ENCODE measurements around the gene P2RY6. TPM values are rescaled to one million over a fixed set of nuclear protein-coding genes. Genes with fewer than 3 reads are reported as not detected.

The P2RY6 gene
- total and polyA plus RNA-seq, 4 experiments from 2014 or later: 0.61 to 0.87 TPM; not detected in 2

DNA sequence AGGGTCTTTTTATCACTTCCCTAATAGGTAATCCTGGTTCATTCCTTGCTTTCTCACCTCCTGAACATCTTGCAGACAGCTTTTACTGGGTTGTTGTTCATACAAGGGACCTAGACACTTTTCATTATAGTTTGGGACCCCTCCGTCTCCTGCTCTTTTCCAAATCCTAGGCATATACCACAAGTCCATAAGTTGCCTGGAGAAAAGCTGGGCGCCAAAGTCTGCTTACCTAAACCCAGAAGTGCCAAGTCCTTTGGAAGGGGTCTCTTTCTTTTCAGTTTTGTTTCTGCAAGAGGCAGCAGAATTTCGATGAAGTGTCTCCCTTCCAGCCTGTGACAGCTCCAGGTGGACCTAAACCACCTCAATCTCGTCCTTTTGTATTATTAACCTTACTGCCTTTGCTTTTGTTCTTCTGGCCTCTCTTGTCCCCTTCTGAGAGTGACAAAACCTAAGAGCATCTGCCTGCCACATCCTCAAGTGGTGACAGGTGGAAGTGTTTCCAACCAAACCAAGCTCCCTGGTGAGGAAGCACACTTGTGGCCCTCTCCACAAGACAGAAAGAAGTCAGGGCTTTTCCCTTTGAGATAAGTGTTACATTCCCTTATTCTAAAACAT is 19.5 kb upstream of the P2RY6 start:
- H3K4me3 ChIP-seq (ENCODE audit: low read length in 2 of 2): no peak overlapping the region
- Mint-ChIP-seq H3K4me3 (no peak overlapping the region), H3K27me3 (no peaks in the 10 kb centered on the region), H3K4me1 (no peaks in the 10 kb centered on the region), H3K27ac (peak overlapping the region in 1 of 7 donors; percentile 75), H3K36me3 (no peaks in the 10 kb centered on the region), H3K9me3 (no peaks in the 10 kb centered on the region)
- peak in 1 of 5 donors; percentile 3 for DNase-seq
- CTCF ChIA-PET (ENCODE audit: partially characterized antibody): interaction anchor here (1.4 kb wide), 1 partner anchor 98 kb away, joined by 3 read pairs; no protein-coding TSS in a partner anchor
- intact Hi-C loops (cut with micrococcal nuclease): no loop called here
- H3K4me1 ChIP-seq (ENCODE audit: insufficient read depth, low read length): no peaks in the 10 kb centered on the region
- no peaks in the 10 kb centered on the region for H3K36me3 ChIP-seq (ENCODE audit: insufficient read depth, low read length)
- no peaks in the 10 kb centered on the region for H3K27me3 ChIP-seq (ENCODE audit: insufficient read depth, low read length)
- H3K9me3 ChIP-seq (ENCODE audit: control insufficient read depth in 1 of 2, low read length in 2 of 2): no peaks in the 10 kb centered on the region
- no peak overlapping the region for H3K27ac ChIP-seq (ENCODE audit: low read depth, low read length)
- POLR2A ChIA-PET (ENCODE audit: partially characterized antibody): no interaction called here

DNA sequence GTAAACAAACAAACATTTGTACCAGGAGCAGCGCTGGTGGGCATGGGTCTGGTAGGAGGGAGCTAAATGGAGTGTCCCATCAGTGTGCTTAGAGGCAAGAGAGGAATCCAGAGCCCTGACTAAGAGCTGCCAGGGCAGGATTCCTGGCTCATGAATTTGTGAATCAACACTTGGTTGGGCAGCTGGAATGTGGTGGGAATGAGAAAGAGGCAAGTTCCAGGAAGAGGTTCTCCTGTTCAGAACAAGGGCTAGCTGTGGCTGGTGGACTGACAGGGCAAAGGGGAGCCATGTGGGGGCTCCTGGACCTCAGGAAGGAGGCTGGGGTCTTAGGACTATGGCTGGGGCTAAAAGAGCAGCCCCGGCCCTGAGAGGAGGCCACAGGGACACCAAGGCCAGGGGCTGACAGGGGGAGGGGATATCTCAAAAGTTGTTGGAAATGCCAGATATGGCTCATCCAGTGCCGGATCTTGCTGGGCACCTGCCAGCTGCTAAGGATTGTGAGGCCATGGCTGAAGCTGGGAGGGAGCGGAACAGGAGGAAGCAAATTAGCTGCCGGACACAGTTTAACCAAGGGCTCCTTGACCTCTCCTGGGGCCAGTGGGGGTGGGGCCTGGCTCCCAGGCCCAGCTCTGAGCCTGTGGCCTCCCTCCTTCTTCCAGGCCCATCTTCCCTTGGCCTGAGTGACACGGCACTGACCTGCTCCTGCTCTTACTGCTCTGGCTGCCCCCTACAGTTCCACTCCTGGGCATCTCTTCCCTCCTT is 14.6 kb upstream of the P2RY6 start:
- no peaks in the 10 kb centered on the region for H3K36me3 ChIP-seq (ENCODE audit: insufficient read depth, low read length)
- H3K27ac ChIP-seq (ENCODE audit: low read depth, low read length): no peak overlapping the region
- intact Hi-C loops (cut with micrococcal nuclease): no loop called here
- DNase-seq: no peak
- no peaks in the 10 kb centered on the region for H3K9me3 ChIP-seq (ENCODE audit: control insufficient read depth in 1 of 2, low read length in 2 of 2)
- peak overlapping the region in 1 of 7 donors; percentile 48 for H3K27ac Mint-ChIP-seq
- peaks cover 6 to 8% of the 10 kb centered on the region in 2 donors for H3K27me3 Mint-ChIP-seq
- no peaks in the 10 kb centered on the region for H3K36me3 Mint-ChIP-seq
- H3K9me3 Mint-ChIP-seq: no peaks in the 10 kb centered on the region
- H3K4me1 Mint-ChIP-seq: no peaks in the 10 kb centered on the region
- H3K4me3 ChIP-seq (ENCODE audit: low read length in 2 of 2): no peak overlapping the region
- POLR2A ChIA-PET (ENCODE audit: partially characterized antibody): no interaction called here
- no peaks in the 10 kb centered on the region for H3K27me3 ChIP-seq (ENCODE audit: insufficient read depth, low read length)
- H3K4me3 Mint-ChIP-seq: no peak overlapping the region
- H3K4me1 ChIP-seq (ENCODE audit: insufficient read depth, low read length): no peaks in the 10 kb centered on the region
- CTCF ChIA-PET (ENCODE audit: partially characterized antibody): interaction anchor here (1.8 kb wide), 1 partner anchor 15 kb away, joined by 6 read pairs; no protein-coding TSS in a partner anchor

DNA sequence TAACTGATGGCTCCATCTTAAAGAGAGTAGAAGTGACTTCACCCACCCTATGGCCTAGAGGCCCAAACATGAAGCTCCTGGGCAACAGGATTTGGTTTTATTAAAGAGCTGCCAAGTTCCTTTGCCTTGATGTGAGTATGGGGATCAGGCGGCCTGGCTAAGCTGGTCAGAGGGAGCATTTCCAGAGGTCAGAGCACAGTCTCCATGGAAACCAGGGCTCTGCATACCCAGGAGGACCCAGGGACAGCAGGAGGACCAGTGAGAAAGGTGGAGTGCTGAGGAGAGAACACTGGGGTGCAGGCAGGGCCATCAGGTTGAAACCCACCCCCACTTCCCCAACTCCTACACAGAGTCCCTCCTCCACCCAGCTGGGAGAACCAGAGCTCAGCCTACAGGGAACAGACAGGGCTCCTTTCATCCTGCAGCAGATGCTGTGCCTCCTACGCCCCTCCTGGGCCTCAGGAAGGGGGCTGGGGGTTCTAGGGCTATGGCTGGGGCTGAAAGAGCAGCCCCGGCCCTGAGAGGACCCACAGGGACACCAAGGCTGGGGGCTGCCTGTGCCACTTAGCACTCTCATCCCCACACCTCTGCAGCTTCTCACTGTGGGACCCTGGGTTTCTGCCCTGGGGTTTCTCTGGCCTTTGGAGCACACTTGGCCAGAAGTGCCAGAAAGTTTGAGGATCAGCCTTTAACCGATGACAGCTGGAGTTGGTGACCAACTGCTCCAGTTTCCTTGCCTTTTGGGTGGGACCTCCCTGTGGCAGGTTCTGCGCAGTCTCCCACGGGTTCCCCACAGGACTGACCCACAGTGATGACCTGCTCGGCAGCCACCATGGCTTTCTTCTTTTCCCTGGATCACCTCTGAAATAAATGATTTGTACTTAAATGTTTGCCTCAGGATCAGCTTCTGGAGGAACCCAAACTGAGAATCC is 13.8 kb upstream of the P2RY6 start:
- H3K27ac ChIP-seq (ENCODE audit: low read depth, low read length): no peak overlapping the region
- no peaks in the 10 kb centered on the region for H3K36me3 ChIP-seq (ENCODE audit: insufficient read depth, low read length)
- CTCF ChIA-PET (ENCODE audit: partially characterized antibody): interaction anchor here (1.8 kb wide), 1 partner anchor 16 kb away, joined by 6 read pairs; no protein-coding TSS in a partner anchor
- no peaks in the 10 kb centered on the region for H3K9me3 ChIP-seq (ENCODE audit: control insufficient read depth in 1 of 2, low read length in 2 of 2)
- no peaks in the 10 kb centered on the region for H3K36me3 Mint-ChIP-seq
- intact Hi-C loops (cut with micrococcal nuclease): no loop called here
- H3K27me3 Mint-ChIP-seq: peaks cover 12 to 13% of the 10 kb centered on the region in 2 donors
- POLR2A ChIA-PET (ENCODE audit: partially characterized antibody): no interaction called here
- H3K4me3 Mint-ChIP-seq: no peak overlapping the region
- no peaks in the 10 kb centered on the region for H3K4me1 ChIP-seq (ENCODE audit: insufficient read depth, low read length)
- no peak overlapping the region for H3K4me3 ChIP-seq (ENCODE audit: low read length in 2 of 2)
- H3K9me3 Mint-ChIP-seq: no peaks in the 10 kb centered on the region
- DNase-seq: no peak
- no peaks in the 10 kb centered on the region for H3K4me1 Mint-ChIP-seq
- no peak overlapping the region for H3K27ac Mint-ChIP-seq
- H3K27me3 ChIP-seq (ENCODE audit: insufficient read depth, low read length): no peaks in the 10 kb centered on the region

DNA sequence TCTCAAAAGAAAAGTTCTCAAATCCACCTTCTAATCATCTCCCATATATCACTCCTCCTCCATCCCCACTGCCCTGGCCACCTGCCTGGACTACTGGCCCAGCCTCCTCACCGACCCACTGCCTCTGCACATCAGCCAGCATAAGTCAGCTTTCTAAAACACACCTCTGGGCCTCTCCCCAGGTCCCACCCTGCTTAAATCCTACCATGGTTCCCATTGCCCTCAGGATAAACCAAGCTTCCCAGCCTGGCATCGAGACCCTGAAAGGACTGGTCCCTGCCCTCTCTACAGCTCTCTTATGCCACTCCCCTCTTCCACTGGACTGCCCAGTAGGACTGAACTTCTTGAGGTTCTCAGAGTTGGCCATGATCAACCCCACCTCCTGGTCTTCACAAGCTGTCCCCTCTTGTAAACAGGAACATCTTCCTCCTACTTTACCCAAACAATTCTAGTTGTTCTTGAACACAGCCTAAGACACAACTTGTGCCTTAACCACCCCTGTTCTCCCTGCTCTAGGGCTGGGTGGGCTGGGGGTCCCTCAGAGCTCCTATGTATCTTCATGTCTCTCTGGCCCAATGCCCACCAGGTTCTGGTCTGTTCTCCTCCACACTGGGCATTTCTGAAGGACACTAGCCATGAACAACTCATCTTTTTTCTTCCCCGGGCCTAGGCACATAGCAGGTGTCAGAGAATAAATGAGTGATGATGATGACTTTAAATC is 12.6 kb upstream of the P2RY6 start:
- no peaks in the 10 kb centered on the region for H3K36me3 Mint-ChIP-seq
- peak overlapping the region in 2 of 7 donors; percentile 47 to 66 for H3K27ac Mint-ChIP-seq
- Histone ChIP-seq H3K9me3 (ENCODE audit: control insufficient read depth in 1 of 2, low read length in 2 of 2) (no peaks in the 10 kb centered on the region), H3K4me3 (ENCODE audit: low read length in 2 of 2) (no peak overlapping the region), H3K27ac (ENCODE audit: low read depth, low read length) (no peak overlapping the region), H3K27me3 (ENCODE audit: insufficient read depth, low read length) (no peaks in the 10 kb centered on the region), H3K4me1 (ENCODE audit: insufficient read depth, low read length) (no peaks in the 10 kb centered on the region), H3K36me3 (ENCODE audit: insufficient read depth, low read length) (no peaks in the 10 kb centered on the region)
- no peaks in the 10 kb centered on the region for H3K9me3 Mint-ChIP-seq
- DNase-seq: no peak
- H3K27me3 Mint-ChIP-seq: peaks cover 15 to 17% of the 10 kb centered on the region in 2 donors
- intact Hi-C loops (cut with micrococcal nuclease): no loop called here
- POLR2A ChIA-PET (ENCODE audit: partially characterized antibody): no interaction called here
- H3K4me3 Mint-ChIP-seq: no peak overlapping the region
- CTCF ChIA-PET (ENCODE audit: partially characterized antibody): interaction anchor here (1.0 kb wide), 1 partner anchor 15 kb away, joined by 4 read pairs; no protein-coding TSS in a partner anchor
- no peaks in the 10 kb centered on the region for H3K4me1 Mint-ChIP-seq

DNA sequence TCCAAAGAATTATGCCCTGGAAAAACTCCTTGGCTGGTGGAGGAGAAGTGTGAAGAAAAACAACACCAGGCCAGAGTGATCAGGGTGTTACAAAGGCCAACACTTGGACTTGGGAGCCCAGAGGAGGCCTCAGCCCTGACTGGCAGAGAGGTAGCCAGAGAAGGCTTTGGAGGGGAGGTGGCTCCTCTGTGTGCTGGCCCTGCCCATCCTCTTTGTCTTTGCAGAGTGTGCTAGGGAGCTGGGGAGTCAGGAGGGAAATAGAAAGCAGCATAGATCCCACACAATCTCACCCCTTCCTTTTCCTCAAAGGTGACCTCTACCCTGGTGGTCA is 12.0 kb upstream of the P2RY6 start:
- Mint-ChIP-seq H3K36me3 (no peaks in the 10 kb centered on the region), H3K9me3 (no peaks in the 10 kb centered on the region), H3K4me3 (no peak overlapping the region), H3K4me1 (no peaks in the 10 kb centered on the region), H3K27me3 (peaks cover 19 to 23% of the 10 kb centered on the region in 2 donors), H3K27ac (peak overlapping the region in 1 of 7 donors; percentile 47)
- Histone ChIP-seq H3K4me3 (ENCODE audit: low read length in 2 of 2) (no peak overlapping the region), H3K27ac (ENCODE audit: low read depth, low read length) (no peak overlapping the region), H3K27me3 (ENCODE audit: insufficient read depth, low read length) (no peaks in the 10 kb centered on the region), H3K9me3 (ENCODE audit: control insufficient read depth in 1 of 2, low read length in 2 of 2) (no peaks in the 10 kb centered on the region), H3K36me3 (ENCODE audit: insufficient read depth, low read length) (no peaks in the 10 kb centered on the region), H3K4me1 (ENCODE audit: insufficient read depth, low read length) (no peaks in the 10 kb centered on the region)
- ChIA-PET POLR2A (ENCODE audit: partially characterized antibody) (no interaction called here), CTCF (ENCODE audit: partially characterized antibody) (interaction anchor here (1.0 kb wide), 1 partner anchor 15 kb away, joined by 4 read pairs; no protein-coding TSS in a partner anchor)
- intact Hi-C loops (cut with micrococcal nuclease): no loop called here
- DNase-seq: no peak

DNA sequence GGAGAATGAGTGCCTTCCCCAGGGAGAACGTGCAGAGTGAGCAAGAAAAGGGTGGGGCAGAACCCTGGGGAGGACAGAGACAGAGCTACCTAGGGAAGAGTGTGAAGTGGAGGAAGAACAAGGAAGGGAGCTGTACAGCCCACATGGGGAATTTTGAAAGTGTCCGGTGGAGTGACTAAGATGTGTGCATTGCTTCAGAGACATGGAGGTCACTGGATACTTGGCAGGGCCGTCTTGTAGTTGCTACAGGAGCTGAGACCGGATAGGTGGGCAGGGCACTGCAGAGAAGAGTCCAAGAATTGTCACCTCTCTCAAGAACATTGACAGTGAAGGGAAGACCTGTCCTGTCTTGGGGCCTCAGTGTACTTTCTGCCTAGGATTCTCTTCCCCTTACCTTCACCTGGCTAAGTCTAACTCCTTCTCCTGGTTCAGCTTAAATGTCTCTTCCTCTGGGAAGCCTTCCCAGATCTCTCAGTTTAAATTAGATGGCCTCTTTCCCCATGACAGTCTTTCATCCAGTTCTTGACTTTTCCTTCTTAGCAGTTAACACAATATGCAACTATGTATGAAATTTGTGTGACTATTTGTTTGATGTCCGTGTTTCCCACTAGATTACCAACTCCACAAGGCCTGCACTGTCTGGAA is 9.2 kb upstream of the P2RY6 start:
- intact Hi-C loops (cut with micrococcal nuclease): no loop called here
- no peak for DNase-seq
- H3K9me3 ChIP-seq (ENCODE audit: control insufficient read depth in 1 of 2, low read length in 2 of 2): no peaks in the 10 kb centered on the region
- Mint-ChIP-seq H3K4me1 (no peaks in the 10 kb centered on the region), H3K27me3 (peaks cover 22 to 29% of the 10 kb centered on the region in 2 donors), H3K4me3 (no peak overlapping the region), H3K27ac (no peak overlapping the region), H3K9me3 (no peaks in the 10 kb centered on the region), H3K36me3 (no peaks in the 10 kb centered on the region)
- no peak overlapping the region for H3K4me3 ChIP-seq (ENCODE audit: low read length in 2 of 2)
- H3K27ac ChIP-seq (ENCODE audit: low read depth, low read length): no peak overlapping the region
- POLR2A ChIA-PET (ENCODE audit: partially characterized antibody): no interaction called here
- CTCF ChIA-PET (ENCODE audit: partially characterized antibody): interaction anchor here (1.1 to 1.5 kb wide), 2 partner anchors 27 to 88 kb away, joined by 3 read pairs; no protein-coding TSS in a partner anchor
- H3K27me3 ChIP-seq (ENCODE audit: insufficient read depth, low read length): no peaks in the 10 kb centered on the region
- H3K4me1 ChIP-seq (ENCODE audit: insufficient read depth, low read length): no peaks in the 10 kb centered on the region
- no peaks in the 10 kb centered on the region for H3K36me3 ChIP-seq (ENCODE audit: insufficient read depth, low read length)

Data from CD4-positive, alpha-beta memory T cell (primary cell).